Chondrocyte (in vitro differentiated cells): Measurements from ENCODE around the gene GFRA1. TPM values are rescaled to one million over a fixed set of nuclear protein-coding genes. Genes with fewer than 3 reads are reported as not detected.

Source experiments
- DNase-seq: peaks from one replicate; pipeline ENCODE4 v3.0.0; 2021; ENCODE audit warnings: mixed read lengths, low spot score
- H3K27ac Mint-ChIP-seq: one replicate; pipeline ENCODE4 v1.8.0; 2021; ENCODE audit warnings: mild to moderate bottlenecking, moderate library complexity, mixed read lengths; ENCODE audit not compliant: unreplicated experiment
- H3K27me3 Mint-ChIP-seq: 2 replicates; pipeline ENCODE4 v1.8.0; 2021; ENCODE audit warnings: low read depth, mixed read lengths
- H3K36me3 Mint-ChIP-seq: 2 replicates; pipeline ENCODE4 v1.8.0; 2021; ENCODE audit warnings: low read depth, mixed read lengths
- H3K4me1 Mint-ChIP-seq: 2 replicates; pipeline ENCODE4 v1.8.0; 2021; ENCODE audit warnings: low read depth, mild to moderate bottlenecking, mixed read lengths
- H3K4me3 Mint-ChIP-seq: one replicate; pipeline ENCODE4 v1.8.0; 2021; ENCODE audit warnings: mild to moderate bottlenecking, moderate library complexity, mixed read lengths; ENCODE audit not compliant: unreplicated experiment
- H3K9me3 Mint-ChIP-seq: 2 replicates; pipeline ENCODE4 v1.8.0; 2021; ENCODE audit warnings: low read depth, mixed read lengths
- CTCF ChIP-seq: fragments of 200-600 bp; sonication (generic); IDR thresholded peaks from 2 replicates; pipeline ENCODE4 v1.5.0; 2021; ENCODE audit warnings: antibody characterized with exemption, mild to moderate bottlenecking, moderate library complexity
- total RNA-seq: library from RNA; stranded (reverse); gene quantifications from 3 replicates; pipeline ENCODE4 v1.2.1, GENCODE V29; 2021

The GFRA1 gene
- total RNA-seq, 1 donor from 2014 or later: 79.7 TPM

GRCh38 chr10:116183733-116184511, 89.1 kb downstream of the GFRA1 start:
- Mint-ChIP-seq H3K36me3 (peaks cover 1% of the 10 kb centered on the region), H3K27ac (no peak overlapping the region), H3K27me3 (no peaks in the 10 kb centered on the region), H3K4me1 (peaks cover 7% of the 10 kb centered on the region), H3K4me3 (no peak overlapping the region), H3K9me3 (no peaks in the 10 kb centered on the region)
- no peak for TF ChIP-seq CTCF
- no peak for DNase-seq

- Mint-ChIP-seq H3K36me3 (peaks cover 1% of the 10 kb centered on the region), H3K4me1 (peaks cover 7% of the 10 kb centered on the region), H3K27me3 (no peaks in the 10 kb centered on the region), H3K9me3 (no peaks in the 10 kb centered on the region), H3K27ac (no peak overlapping the region), H3K4me3 (no peak overlapping the region)
- no peak for TF ChIP-seq CTCF
- no peak for DNase-seq
These were observed 90.6 kb downstream of the GFRA1 start for GRCh38 chr10:116182426-116182825.

- H3K4me1 Mint-ChIP-seq: no peaks in the 10 kb centered on the region
- no peak for TF ChIP-seq CTCF
- no peaks in the 10 kb centered on the region for H3K9me3 Mint-ChIP-seq
- H3K36me3 Mint-ChIP-seq: no peaks in the 10 kb centered on the region
- H3K27ac Mint-ChIP-seq: no peak overlapping the region
- no peak overlapping the region for H3K4me3 Mint-ChIP-seq
- H3K27me3 Mint-ChIP-seq: no peaks in the 10 kb centered on the region
- DNase-seq: no peak
These were observed 94.9 kb downstream of the GFRA1 start for GRCh38 chr10:116178086-116178605.

- Mint-ChIP-seq H3K4me1 (peaks cover 14% of the 10 kb centered on the region), H3K27ac (no peak overlapping the region), H3K4me3 (no peak overlapping the region), H3K27me3 (no peaks in the 10 kb centered on the region), H3K36me3 (no peaks in the 10 kb centered on the region), H3K9me3 (no peaks in the 10 kb centered on the region)
- no peak for TF ChIP-seq CTCF
- no peak for DNase-seq
These were observed 97.8 kb downstream of the GFRA1 start for GRCh38 chr10:116175231-116175630.

- Mint-ChIP-seq H3K36me3 (no peaks in the 10 kb centered on the region), H3K27me3 (no peaks in the 10 kb centered on the region), H3K4me3 (no peak overlapping the region), H3K9me3 (peaks cover 3% of the 10 kb centered on the region), H3K4me1 (peaks cover 15% of the 10 kb centered on the region), H3K27ac (no peak overlapping the region)
- DNase-seq: no peak
- TF ChIP-seq CTCF: no peak
These were observed 101.5 kb downstream of the GFRA1 start for GRCh38 chr10:116171505-116171904.
